GM12878 (cell line): ENCODE results near the gene INPP1. TPM values are rescaled to one million over a fixed set of nuclear protein-coding genes. Genes with fewer than 3 reads are reported as not detected.

ENCODE experiments used
- ATAC-seq: fragments of 200-7000 bp; cut with Tn5 transposase; 3 replicates; pipeline ENCODE4 v1.9.1; 2020; ENCODE audit warnings: mild to moderate bottlenecking, moderate library complexity
- BruUV-seq: library from RNA; stranded (reverse); fragments of 400-500 nt; replicated peaks from 2 replicates; lab custom pipeline; 2021; lab: Mats Ljungman, UMichigan
- CTCF ChIA-PET: fragments of 300-600 bp; sonication (Branson Sonifier 250); formaldehyde crosslinking; extraction: SDS; loops from one replicate; lab custom pipeline; 2021; ENCODE audit warnings: inconsistent platforms; lab: Yijun Ruan, JAX
- POLR2A ChIA-PET: fragments of 350-600 bp; formaldehyde crosslinking; extraction: SDS; loops from one replicate; lab custom pipeline; 2021; ENCODE audit warnings: inconsistent platforms; lab: Charles Lee
- RAD21 ChIA-PET: fragments of 300-600 bp; sonication (Branson Sonifier 250); formaldehyde crosslinking; loops from one replicate; lab custom pipeline; 2023; ENCODE audit warnings: antibody characterized with exemption; ENCODE audit not compliant: unreplicated experiment; lab: Charles Lee
- SMC1A ChIA-PET: fragments of 300-600 bp; sonication (Branson Sonifier 250); formaldehyde crosslinking; loops from one replicate; lab custom pipeline; 2023; ENCODE audit not compliant: unreplicated experiment, uncharacterized antibody; lab: Charles Lee
- DNase-seq: peaks from one replicate; pipeline ENCODE4 v3.0.0-alpha.2; 2011; ENCODE audit warnings: low read depth, low spot score
- FAIRE-seq: peaks from 3 replicates; lab custom pipeline; 2011; peaks lifted over from hg19 to GRCh38; lab: Jason Lieb, UNC
- H2AFZ ChIP-seq: 2 replicates; pipeline ENCODE4 v1.6.0; 2011; ENCODE audit warnings: low read depth, low read length, control low read depth; ENCODE audit not compliant: control insufficient read depth
- H3K27ac ChIP-seq: 2 replicates; pipeline ENCODE4 v1.5.1; 2011; ENCODE audit warnings: control low read depth; ENCODE audit not compliant: control insufficient read depth, insufficient read depth
- H3K27me3 ChIP-seq, 2 experiments: replicated peaks in 1 of 2; 2 replicates each; pipeline versions ENCODE4 v1.6.0 to v1.6.1; 2011; ENCODE audit warnings: low read length in 1 of 2; ENCODE audit not compliant: control insufficient read depth in 2 of 2, insufficient read depth in 2 of 2
- H3K36me3 ChIP-seq, 2 experiments: 2 replicates each; pipeline ENCODE4 v1.5.1; 2011; ENCODE audit warnings: low read length in 1 of 2; ENCODE audit not compliant: control insufficient read depth in 2 of 2, insufficient read depth in 2 of 2
- H3K4me1 ChIP-seq: 2 replicates; pipeline ENCODE4 v1.6.1; 2011; ENCODE audit warnings: mild to moderate bottlenecking, low read length, moderate library complexity, mixed read lengths; ENCODE audit not compliant: control insufficient read depth, insufficient read depth
- H3K4me2 ChIP-seq: 2 replicates; pipeline ENCODE4 v1.6.0; 2011; ENCODE audit warnings: control low read depth; ENCODE audit not compliant: control insufficient read depth, insufficient read depth
- H3K4me3 ChIP-seq: fragments of 200-600 bp; sonication (generic); 2 replicates; pipeline ENCODE4 v1.5.1; 2016
- H3K79me2 ChIP-seq: 2 replicates; pipeline ENCODE4 v1.6.0; 2011; ENCODE audit warnings: low read length; ENCODE audit not compliant: control insufficient read depth, insufficient read depth
- H3K9ac ChIP-seq: 2 replicates; pipeline ENCODE4 v1.8.0; 2011; ENCODE audit warnings: low read length, control low read depth, mixed read lengths; ENCODE audit not compliant: control insufficient read depth, insufficient read depth
- H3K9me3 ChIP-seq: replicated peaks from 3 replicates; pipeline ENCODE4 v1.5.1; 2011; ENCODE audit warnings: mild to moderate bottlenecking, low read length; ENCODE audit not compliant: control insufficient read depth, insufficient read depth
- H4K20me1 ChIP-seq: 2 replicates; pipeline ENCODE4 v1.6.0; 2011; ENCODE audit not compliant: control insufficient read depth, insufficient read depth
- EGR1 ChIP-seq, 2 experiments: IDR thresholded peaks; 1 replicate in 1 of 2; 2 replicates in 1 of 2; pipeline ENCODE4 v1.6.1; 2011 to 2012; ENCODE audit warnings: low read depth in 2 of 2, low read length in 2 of 2, borderline replicate concordance in 1 of 2, mild to moderate bottlenecking in 1 of 2, moderate library complexity in 1 of 2
- FOXM1 ChIP-seq: IDR thresholded peaks from 2 replicates; pipeline ENCODE4 v1.6.1; 2012; ENCODE audit warnings: low read depth, mild to moderate bottlenecking, inconsistent platforms, low read length, moderate library complexity
- MTA3 ChIP-seq: IDR thresholded peaks from 2 replicates; pipeline ENCODE4 v1.6.1; 2012; ENCODE audit warnings: low read length, inconsistent platforms, borderline replicate concordance
- MYC ChIP-seq: IDR thresholded peaks from 2 replicates; pipeline ENCODE4 v1.6.1; 2011; ENCODE audit warnings: mild to moderate bottlenecking, low read length, moderate library complexity, inconsistent platforms; ENCODE audit not compliant: insufficient read depth, insufficient replicate concordance, insufficient read length, severe bottlenecking
- NFIC ChIP-seq: IDR thresholded peaks from 2 replicates; pipeline ENCODE4 v1.6.1; 2012; ENCODE audit warnings: low read depth, mild to moderate bottlenecking, inconsistent platforms, low read length, moderate library complexity
- NR2C2 ChIP-seq: IDR thresholded peaks from 2 replicates; pipeline ENCODE4 v1.6.1; 2011; ENCODE audit warnings: borderline replicate concordance, low read depth; ENCODE audit not compliant: control insufficient read depth, insufficient read length
- PAX8 ChIP-seq: fragments of 450-650 bp; IDR thresholded peaks from 2 replicates; pipeline ENCODE4 v1.6.1; 2017; ENCODE audit warnings: mild to moderate bottlenecking, moderate library complexity
- RB1 ChIP-seq: fragments of 450-650 bp; formaldehyde crosslinking; IDR thresholded peaks from 2 replicates; pipeline ENCODE4 v1.6.1; 2017; ENCODE audit warnings: mild to moderate bottlenecking, borderline replicate concordance
- SIN3A ChIP-seq: IDR thresholded peaks from 2 replicates; pipeline ENCODE4 v1.6.1; 2012; ENCODE audit warnings: low read depth, low read length, improper control_type of control experiment
- SIX5 ChIP-seq: IDR thresholded peaks from 2 replicates; pipeline ENCODE4 v1.6.1; 2011; ENCODE audit warnings: mild to moderate bottlenecking, low read depth, low read length, moderate library complexity; ENCODE audit not compliant: severe bottlenecking
- ZBED1 ChIP-seq: IDR thresholded peaks from 2 replicates; pipeline ENCODE4 v1.6.1; 2016; ENCODE audit warnings: borderline replicate concordance
- ZZZ3 ChIP-seq: IDR thresholded peaks from 2 replicates; pipeline ENCODE4 v1.6.1; 2011; ENCODE audit warnings: low read depth; ENCODE audit not compliant: control insufficient read depth, insufficient read length
- WGBS: methylation state at CpG from one replicate; pipeline ENCODE4 v1.1.6; 2016; ENCODE audit warnings: low lambda C conversion rate; ENCODE audit not compliant: insufficient replicate concordance, insufficient coverage; ENCODE audit errors: missing lambda C conversion rate; 5-methylcytosine and 5-hydroxymethylcytosine counted together
- in situ Hi-C: fragments of 300-500 bp; cut with MboI; formaldehyde crosslinking; loops from 9 replicates; pipeline ENCODE4 v1.14.3; 2018; ENCODE audit warnings: mixed read lengths
- intact Hi-C: fragments of 100-400 bp; cut with micrococcal nuclease; formaldehyde crosslinking; loops from one replicate; pipeline ENCODE4 v1.14.2; 2022; ENCODE audit not compliant: unreplicated experiment
- polyA plus RNA-seq, 11 experiments: library from polyadenylated mRNA; depleted of rRNA in 4 of 11; unstranded in 6 of 11; stranded (reverse) in 5 of 11; fragments of >200 nt; fragmentation: Nextera tagmentation in 4 of 11; fragmentation: Illumina TruSeq in 1 of 11; extraction: Ambion mirVana in 4 of 11; extraction: Trizol in 1 of 11; gene quantifications; 1 replicate in 1 of 11; 2 replicates in 10 of 11; pipeline versions ENCODE4 v1.2.1 to v1.2.3, GENCODE V29; 2011 to 2016; ENCODE audit warnings: inconsistent platforms in 2 of 11, missing spikeins in 2 of 11, low read depth in 1 of 11
- total RNA-seq, 4 experiments: library from RNA; depleted of rRNA in 3 of 4; stranded (reverse); fragments of >200 nt in 3 of 4; fragmentation: Illumina TruSeq in 1 of 4; extraction: Trizol in 1 of 4; gene quantifications; 2 replicates each; pipeline versions ENCODE4 v1.2.1 to v1.2.3, GENCODE V29; 2013 to 2021
- TF ChIP-seq, protein P1 (sequence below): fragments of 450-650 bp; IDR thresholded peaks from 2 replicates; pipeline ENCODE4 v1.6.1; 2017; ENCODE audit warnings: mild to moderate bottlenecking

INPP1 gene
- total and polyA plus RNA-seq, 10 of the 15 experiments (the other 5 are each of a cell fraction or from before 2014, with no cell fraction given) = 3.3 to 17.9 (median 11.1) TPM

GRCh38 chr2:190410166-190410565, 66.8 kb downstream of the INPP1 start:
- TF ChIP-seq PAX8 = no peak
- TF ChIP-seq MTA3 = no peak
- no peak for TF ChIP-seq FOXM1
- no peak for TF ChIP-seq ZBED1
- TF ChIP-seq ZZZ3 = no peak
- TF ChIP-seq SIN3A = no peak
- no peak for TF ChIP-seq NFIC
- TF ChIP-seq MYC = no peak
- no peak for TF ChIP-seq RB1
- TF ChIP-seq NR2C2 = no peak
- TF ChIP-seq, protein P1, sequence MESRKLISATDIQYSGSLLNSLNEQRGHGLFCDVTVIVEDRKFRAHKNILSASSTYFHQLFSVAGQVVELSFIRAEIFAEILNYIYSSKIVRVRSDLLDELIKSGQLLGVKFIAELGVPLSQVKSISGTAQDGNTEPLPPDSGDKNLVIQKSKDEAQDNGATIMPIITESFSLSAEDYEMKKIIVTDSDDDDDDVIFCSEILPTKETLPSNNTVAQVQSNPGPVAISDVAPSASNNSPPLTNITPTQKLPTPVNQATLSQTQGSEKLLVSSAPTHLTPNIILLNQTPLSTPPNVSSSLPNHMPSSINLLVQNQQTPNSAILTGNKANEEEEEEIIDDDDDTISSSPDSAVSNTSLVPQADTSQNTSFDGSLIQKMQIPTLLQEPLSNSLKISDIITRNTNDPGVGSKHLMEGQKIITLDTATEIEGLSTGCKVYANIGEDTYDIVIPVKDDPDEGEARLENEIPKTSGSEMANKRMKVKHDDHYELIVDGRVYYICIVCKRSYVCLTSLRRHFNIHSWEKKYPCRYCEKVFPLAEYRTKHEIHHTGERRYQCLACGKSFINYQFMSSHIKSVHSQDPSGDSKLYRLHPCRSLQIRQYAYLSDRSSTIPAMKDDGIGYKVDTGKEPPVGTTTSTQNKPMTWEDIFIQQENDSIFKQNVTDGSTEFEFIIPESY = no peak
- no peak for TF ChIP-seq SIX5
- no peak for TF ChIP-seq EGR1 (IDR thresholded peaks at IDR 0.05; ENCODE audit: borderline replicate concordance in 1 of 2, low read depth in 2 of 2, low read length in 2 of 2)
- TF ChIP-seq, all 136 proteins: peak for 0
- H3K4me1 ChIP-seq = peaks cover 6% of the 10 kb centered on the region
- intact Hi-C loops = no loop called here
- ChIA-PET CTCF (interaction anchor here (0.8 to 1.7 kb wide), 9 partner anchors 9 to 269 kb away, joined by 3 to 8 read pairs (median 4); no protein-coding TSS in a partner anchor), SMC1A (interaction anchor here (0.6 to 2.5 kb wide), 24 partner anchors 11 to 269 kb away, joined by 3 to 10 read pairs (median 4); no protein-coding TSS in a partner anchor), RAD21 (interaction anchor here (0.9 to 2.0 kb wide), 7 partner anchors 23 to 282 kb away, joined by 3 to 5 read pairs (median 4); no protein-coding TSS in a partner anchor), POLR2A (interaction anchor here (0.7 to 1.3 kb wide), 3 partner anchors 9 to 124 kb away, joined by 3 to 6 read pairs (median 3); partner anchors contain the start of gene NEMP2)
- DNase-seq = no peak
- 97% methylated on average over 3 of the region's 3 CpGs for WGBS
- in situ Hi-C loops = no loop called here
- no TSS peak for BruUV-seq
- peak overlapping the region; percentile 81; the same call in 1 of the 2 replicates for H3K4me2 ChIP-seq
- H2AFZ ChIP-seq = no peak overlapping the region
- no peak overlapping the region for H3K27ac ChIP-seq
- no peaks in the 10 kb centered on the region for H3K9me3 ChIP-seq
- no peak for ATAC-seq
- H3K27me3 ChIP-seq = no peaks in the 10 kb centered on the region
- FAIRE-seq = no peak
- no peaks in the 10 kb centered on the region for H4K20me1 ChIP-seq
- H3K9ac ChIP-seq = no peak overlapping the region
- H3K36me3 ChIP-seq = 0 out of 4 replicates have a peak, but pooled peaks cover 0 to 2% of the 10 kb centered on the region in 2 experiments
- peaks cover 40% of the 10 kb centered on the region for H3K79me2 ChIP-seq
- H3K4me3 ChIP-seq = no peak overlapping the region
